Right hindlimb (tissue), 1 donor: Measurements from ENCODE around the gene SLC25A11.

ENCODE experiments used
- DNase-seq: peaks from one replicate; pipeline ENCODE4 v3.0.0-alpha.2; 2018

SLC25A11 gene

GRCh38 chr17:4893272-4893671, 46.6 kb downstream of the SLC25A11 start:
- no peak for DNase-seq

GRCh38 chr17:4892499-4893221, 47.2 kb downstream of the SLC25A11 start:
- no peak for DNase-seq

DNA sequence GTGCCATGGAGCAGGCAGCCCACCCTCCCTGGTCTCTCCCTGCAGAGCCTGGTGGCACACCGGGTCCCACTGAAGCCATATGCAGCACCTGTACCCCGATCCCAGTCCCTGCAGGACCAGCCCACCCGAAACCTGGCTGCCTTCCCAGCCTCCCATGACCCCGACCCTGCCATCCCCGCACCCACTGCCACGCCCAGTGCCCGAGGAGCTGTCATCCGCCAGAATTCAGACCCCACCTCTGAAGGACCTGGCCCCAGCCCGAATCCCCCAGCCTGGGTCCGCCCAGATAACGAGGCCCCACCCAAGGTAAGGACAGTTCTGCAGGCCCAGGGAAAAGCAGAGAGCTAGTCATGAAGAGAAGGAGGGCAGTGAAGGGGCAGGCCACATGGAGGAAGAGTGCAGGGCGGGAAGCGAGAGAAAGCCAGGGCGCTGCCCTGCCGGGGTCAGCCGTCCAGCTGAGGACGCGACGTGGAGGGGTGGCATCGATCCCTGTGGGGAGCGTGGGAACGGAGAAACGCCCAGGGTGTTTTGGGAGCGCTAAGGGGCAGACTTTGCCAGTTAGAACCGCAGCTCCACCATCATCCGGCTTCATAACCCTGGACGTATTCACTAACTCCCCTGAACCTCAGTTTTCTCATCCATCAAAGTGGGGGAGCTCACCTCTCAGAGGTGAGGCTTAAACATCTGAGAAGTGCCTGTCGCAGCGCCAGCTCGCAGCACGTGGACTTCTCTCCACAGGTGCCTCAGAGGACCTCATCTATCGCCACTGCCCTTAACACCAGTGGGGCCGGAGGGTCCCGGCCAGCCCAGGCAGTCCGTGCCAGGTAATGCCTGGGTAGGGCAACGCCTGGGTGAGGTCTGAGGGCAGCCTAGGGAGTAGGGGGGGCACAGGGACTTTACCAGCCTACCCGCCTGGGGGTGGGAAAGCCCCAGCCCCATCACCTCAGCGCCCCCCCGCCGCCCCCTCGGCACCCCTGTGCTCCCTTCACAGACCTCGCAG, 48.1 kb downstream of the SLC25A11 start:
- DNase-seq: no peak

DNA sequence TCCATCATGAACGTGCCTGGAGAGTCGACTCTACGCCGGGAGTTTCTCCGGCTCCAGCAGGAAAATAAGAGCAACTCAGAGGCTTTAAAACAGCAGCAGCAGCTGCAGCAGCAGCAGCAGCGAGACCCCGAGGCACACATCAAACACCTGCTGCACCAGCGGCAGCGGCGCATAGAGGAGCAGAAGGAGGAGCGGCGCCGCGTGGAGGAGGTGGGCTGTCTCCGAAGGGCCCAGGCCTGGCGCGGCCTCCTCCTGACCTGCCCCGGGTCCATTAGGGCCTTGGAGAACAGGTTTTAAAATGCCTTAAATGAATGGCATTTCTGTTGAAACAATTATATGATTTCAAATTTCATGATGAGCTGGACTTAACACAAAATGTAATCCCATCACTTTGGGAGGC, 52.3 kb downstream of the SLC25A11 start:
- no peak for DNase-seq
